Sigmoid colon (tissue), 7 donors: ENCODE measurements around the gene MPP3. TPM values are rescaled to one million over a fixed set of nuclear protein-coding genes. Genes with fewer than 3 reads are reported as not detected.

Source experiments
- DNase-seq: peaks from one replicate; pipeline ENCODE4 v3.0.0-alpha.2; 2019
- H3K27ac ChIP-seq, 4 donors: fragments of 200-600 bp; sonication (generic); one replicate each; pipeline ENCODE4 v1.5.1; 2016 to 2019; ENCODE audit warnings: mild to moderate bottlenecking in 1 of 4
- H3K27me3 ChIP-seq, 3 donors: fragments of 200-600 bp; sonication (generic); one replicate each; pipeline ENCODE4 v1.5.1; 2019; ENCODE audit warnings: mild to moderate bottlenecking in 1 of 3
- H3K36me3 ChIP-seq, 4 donors: fragments of 200-600 bp; sonication (generic); one replicate each; pipeline ENCODE4 v1.5.1; 2016 to 2019
- H3K4me1 ChIP-seq, 4 donors: fragments of 200-600 bp; sonication (generic); one replicate each; pipeline ENCODE4 v1.5.1; 2017 to 2019
- H3K4me3 ChIP-seq, 4 donors: fragments of 200-600 bp; sonication (generic); one replicate each; pipeline ENCODE4 v1.5.1; 2017 to 2019; ENCODE audit warnings: mild to moderate bottlenecking in 2 of 4, moderate library complexity in 1 of 4
- H3K9me3 ChIP-seq, 4 donors: fragments of 200-600 bp in 3 of 4; sonication (generic) in 3 of 4; one replicate each; pipeline versions ENCODE4 v1.5.1 to v1.6.1; 2013 to 2019
- CTCF ChIP-seq, 4 experiments: fragments of 450-650 bp in 3 of 4; fragments of 200-600 bp in 1 of 4; IDR thresholded peaks; one replicate each; pipeline ENCODE4 v1.5.1; 2016 to 2019; ENCODE audit warnings: antibody characterized with exemption in 4 of 4, mild to moderate bottlenecking in 3 of 4, moderate library complexity in 2 of 4
- EP300 ChIP-seq, 4 donors: sonication (generic); formaldehyde crosslinking; IDR thresholded peaks; one replicate each; pipeline ENCODE4 v1.6.1; 2017; ENCODE audit warnings: antibody characterized with exemption in 4 of 4
- POLR2A ChIP-seq, 2 donors: fragments of 450-650 bp; IDR thresholded peaks; one replicate each; pipeline ENCODE4 v1.6.1; 2016; ENCODE audit warnings: antibody characterized with exemption in 2 of 2, mild to moderate bottlenecking in 2 of 2, moderate library complexity in 2 of 2
- POLR2AphosphoS5 ChIP-seq, 4 donors: sonication (generic); formaldehyde crosslinking; IDR thresholded peaks; one replicate each; pipeline ENCODE4 v1.6.1; 2017; ENCODE audit warnings: antibody characterized with exemption in 4 of 4
- WGBS, 2 donors: extraction: QIAGEN DNeasy Blood & Tissue Kit; methylation state at CpG; one replicate each; pipeline ENCODE4 v1.1.7; 2013; 5-methylcytosine and 5-hydroxymethylcytosine counted together
- intact Hi-C: fragments of 100-400 bp; cut with DNase I; formaldehyde crosslinking; loops from one replicate; pipeline ENCODE4 v1.15.1; 2023
- polyA plus RNA-seq, 3 donors: library from polyadenylated mRNA; stranded (reverse); fragments of 200-250 nt; gene quantifications; one replicate each; pipeline ENCODE4 v1.2.3, GENCODE V29; 2013
- total RNA-seq, 4 donors: library from RNA; depleted of rRNA; stranded (reverse); fragments of >200 nt; gene quantifications; one replicate each; pipeline ENCODE4 v1.1.0, GENCODE V29; 2016
- donor health status: healthy with polysubstance abuse.
- donor health status: Bipolar disorder and iron deficiency.
- donor health status: healthy.

The MPP3 gene
- total and polyA plus RNA-seq, 7 donors = 0.23 to 10.5 (median 5.0) TPM

DNA sequence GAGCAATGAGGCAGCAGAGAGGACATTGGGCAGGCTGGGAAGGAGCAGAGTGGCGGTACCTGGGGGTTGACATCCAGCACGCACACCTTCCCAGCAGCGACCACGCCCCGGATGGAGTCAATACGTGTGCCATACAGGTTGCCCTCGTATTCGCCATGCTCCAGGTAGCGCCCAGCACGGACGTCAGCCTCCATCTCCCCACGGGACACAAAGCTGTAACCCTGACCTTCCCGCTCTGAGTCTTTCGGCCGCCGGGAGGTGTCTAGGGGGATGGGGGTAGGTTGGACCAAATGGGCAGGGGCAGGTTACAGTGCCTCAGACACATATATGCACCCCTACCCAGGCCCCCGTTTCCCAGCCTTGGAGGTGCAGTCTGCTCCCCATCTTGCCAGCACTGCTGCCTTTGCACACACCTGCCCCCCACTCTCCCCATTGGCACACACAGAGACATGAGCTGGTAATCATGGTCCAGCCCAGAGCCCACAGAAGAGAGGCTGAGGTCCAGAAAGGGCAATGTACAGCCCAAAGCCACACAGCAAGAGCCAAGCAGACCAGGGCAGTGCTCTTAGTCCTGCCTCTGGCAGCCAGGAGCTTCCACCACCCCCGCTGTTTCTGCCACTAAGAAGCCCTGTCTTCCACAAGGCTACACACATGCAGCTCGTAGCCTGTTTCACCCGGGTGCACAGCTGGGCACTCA is 46.9 kb upstream of the MPP3 start:
- no peaks in the 10 kb centered on the region for H3K9me3 ChIP-seq
- H3K36me3 ChIP-seq = peaks cover 8 to 56% (median 18%) of the 10 kb centered on the region in 4 donors
- no peaks in the 10 kb centered on the region for H3K27me3 ChIP-seq
- DNase-seq = no peak
- H3K4me1 ChIP-seq = peaks cover 0 to 6% (median 4%) of the 10 kb centered on the region in 4 donors
- no peak overlapping the region for H3K4me3 ChIP-seq
- TF ChIP-seq POLR2A (IDR thresholded peaks at IDR 0.05) (no peak), CTCF (IDR thresholded peaks at IDR 0.05) (no peak), EP300 (IDR thresholded peaks at IDR 0.05) (no peak), POLR2AphosphoS5 (IDR thresholded peaks at IDR 0.05) (no peak)
- no peak overlapping the region for H3K27ac ChIP-seq
- WGBS, 2 donors = 72 to 87% methylated on average over 20 of the region's 20 CpGs
- intact Hi-C loops = loop anchor here (2.0 to 5.0 kb wide), 3 partner anchors 32 to 115 kb away; no protein-coding TSS in a partner anchor

GRCh38 chr17:43878260-43879175 is 45.6 kb upstream of the MPP3 start:
- Histone ChIP-seq H3K36me3 (peaks cover 8 to 56% (median 18%) of the 10 kb centered on the region in 4 donors), H3K27me3 (no peaks in the 10 kb centered on the region), H3K9me3 (no peaks in the 10 kb centered on the region), H3K27ac (peak overlapping the region in 2 of 4 donors; percentile 25 to 35), H3K4me3 (no peak overlapping the region), H3K4me1 (peaks cover 0 to 6% (median 4%) of the 10 kb centered on the region in 4 donors)
- intact Hi-C loops = loop anchor here (2.0 to 5.0 kb wide), 3 partner anchors 34 to 116 kb away; no protein-coding TSS in a partner anchor
- TF ChIP-seq POLR2A (IDR thresholded peaks at IDR 0.05) = no peak
- peak; percentile 82 to 97 (median 89) for TF ChIP-seq CTCF (IDR thresholded peaks at IDR 0.05)
- TF ChIP-seq POLR2AphosphoS5 (IDR thresholded peaks at IDR 0.05) = no peak
- peak; percentile 87 for DNase-seq
- 13 to 24% methylated on average over 13 of the region's 13 CpGs for WGBS, 2 donors

DNA sequence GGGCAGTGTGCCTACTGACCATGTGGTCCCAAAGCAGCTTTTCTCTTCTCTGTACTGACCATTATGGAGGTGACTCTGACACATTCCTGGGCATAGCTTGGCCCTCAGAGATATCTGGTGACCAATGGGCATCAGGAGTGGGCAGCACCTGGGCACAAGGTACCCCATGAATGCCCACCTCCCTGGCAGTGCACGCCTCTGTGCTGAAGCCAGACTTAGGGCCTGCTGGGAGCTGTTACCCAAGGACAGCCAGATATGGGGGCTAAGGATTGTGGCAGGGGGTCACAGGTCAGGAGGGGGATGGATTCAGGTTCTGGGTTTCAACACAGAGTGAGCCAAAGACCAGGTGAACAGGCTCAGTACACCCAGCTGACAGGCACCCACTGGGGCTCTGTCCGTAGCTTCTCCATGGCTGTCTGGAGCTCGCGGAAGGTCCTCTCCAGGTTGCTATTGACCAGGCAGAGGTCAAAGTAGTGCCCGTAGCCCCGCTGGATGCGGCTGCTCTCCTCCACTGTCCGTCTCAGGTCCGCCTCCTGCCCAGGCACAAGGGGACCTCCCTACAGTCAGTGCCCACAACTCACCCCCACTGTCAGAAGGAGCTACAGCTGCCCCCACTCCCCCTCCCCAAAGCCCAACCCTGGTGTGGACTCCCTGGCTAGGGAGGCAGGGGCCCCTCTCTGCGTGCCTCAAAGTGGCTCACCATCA is 44.7 kb upstream of the MPP3 start:
- DNase-seq = no peak
- intact Hi-C loops = loop anchor here (2.0 to 5.0 kb wide), 3 partner anchors 35 to 117 kb away; no protein-coding TSS in a partner anchor
- TF ChIP-seq POLR2AphosphoS5 (IDR thresholded peaks at IDR 0.05) = no peak
- TF ChIP-seq POLR2A (IDR thresholded peaks at IDR 0.05) = no peak
- TF ChIP-seq EP300 (IDR thresholded peaks at IDR 0.05) = no peak
- no peak for TF ChIP-seq CTCF (IDR thresholded peaks at IDR 0.05)

GRCh38 chr17:43877031-43877430 is 44.1 kb upstream of the MPP3 start:
- no peak overlapping the region for H3K27ac ChIP-seq
- peaks cover 8 to 45% (median 15%) of the 10 kb centered on the region in 4 donors for H3K36me3 ChIP-seq
- no peak for DNase-seq
- no peaks in the 10 kb centered on the region for H3K27me3 ChIP-seq
- TF ChIP-seq EP300 (IDR thresholded peaks at IDR 0.05) = no peak
- TF ChIP-seq POLR2A (IDR thresholded peaks at IDR 0.05) = no peak
- TF ChIP-seq POLR2AphosphoS5 (IDR thresholded peaks at IDR 0.05) = no peak
- TF ChIP-seq CTCF (IDR thresholded peaks at IDR 0.05) = no peak
- H3K9me3 ChIP-seq = no peaks in the 10 kb centered on the region
- intact Hi-C loops = loop anchor here (5.0 kb wide), 1 partner anchor 35 kb away; no protein-coding TSS in a partner anchor
- 89 to 91% methylated on average over 7 of the region's 7 CpGs for WGBS, 2 donors
- H3K4me1 ChIP-seq = peaks cover 0 to 9% (median 4%) of the 10 kb centered on the region in 4 donors
- H3K4me3 ChIP-seq = no peak overlapping the region

More for the DNA sequence above, 44.7 kb upstream of the MPP3 start:
- Histone ChIP-seq H3K4me1 (peaks cover 0 to 6% (median 4%) of the 10 kb centered on the region in 4 donors), H3K27me3 (no peaks in the 10 kb centered on the region), H3K27ac (no peak overlapping the region), H3K36me3 (peaks cover 8 to 51% (median 18%) of the 10 kb centered on the region in 4 donors), H3K4me3 (no peak overlapping the region), H3K9me3 (no peaks in the 10 kb centered on the region)
- 94 to 97% methylated on average over 10 of the region's 10 CpGs for WGBS, 2 donors
